Muscle of leg (tissue), 11 donors: ENCODE results near the gene JPH4. TPM values are rescaled to one million over a fixed set of nuclear protein-coding genes. Genes with fewer than 3 reads are reported as not detected.
"Not testable (repeated sequence)": the region's sequence is repeated elsewhere in the genome, so short reads cannot be mapped to it uniquely, and the experiment has no call there.

ENCODE experiments used
- DNase-seq: peaks from one replicate; pipeline ENCODE4 v3.0.0; 2013
- H3K27ac ChIP-seq: one replicate; pipeline ENCODE4 v1.5.1; 2013; ENCODE audit warnings: mild to moderate bottlenecking, low read length, control low read depth
- H3K27me3 ChIP-seq: one replicate; pipeline ENCODE4 v1.6.1; 2013; ENCODE audit warnings: low read length; ENCODE audit not compliant: control insufficient read depth, insufficient read depth
- H3K36me3 ChIP-seq: one replicate; pipeline ENCODE4 v1.6.1; 2013; ENCODE audit warnings: low read length; ENCODE audit not compliant: control insufficient read depth, insufficient read depth
- H3K4me1 ChIP-seq: one replicate; pipeline ENCODE4 v1.6.1; 2013; ENCODE audit warnings: low read length; ENCODE audit not compliant: control insufficient read depth, insufficient read depth
- H3K4me3 ChIP-seq: one replicate; pipeline ENCODE4 v1.5.1; 2013; ENCODE audit warnings: low read length, control low read depth
- H3K9me3 ChIP-seq: replicated peaks from 2 replicates; pipeline ENCODE4 v1.6.1; 2013; ENCODE audit warnings: low read depth, low read length; ENCODE audit not compliant: control insufficient read depth
- WGBS: methylation state at CpG from one replicate; pipeline ENCODE4 v1.1.5; 2013; ENCODE audit warnings: missing lambda C conversion rate; ENCODE audit not compliant: insufficient coverage; 5-methylcytosine and 5-hydroxymethylcytosine counted together
- polyA plus RNA-seq, 8 donors: library from polyadenylated mRNA; unstranded; fragments of 120-200 nt; gene quantifications; one replicate each; pipeline versions ENCODE4 v1.2.1 to v1.2.3, GENCODE V29; 2013; ENCODE audit warnings: inconsistent platforms in 1 of 8, low replicate concordance in 1 of 8; ENCODE audit not compliant: insufficient read length in 8 of 8, insufficient read depth in 1 of 8
- total RNA-seq: library from RNA; stranded (reverse); fragments of 120-200 nt; gene quantifications from one replicate; pipeline ENCODE4 v1.2.4, GENCODE V29; 2013

JPH4 gene
- total and polyA plus RNA-seq, 9 donors = 0.26 to 3.0 (median 0.85) TPM

DNA sequence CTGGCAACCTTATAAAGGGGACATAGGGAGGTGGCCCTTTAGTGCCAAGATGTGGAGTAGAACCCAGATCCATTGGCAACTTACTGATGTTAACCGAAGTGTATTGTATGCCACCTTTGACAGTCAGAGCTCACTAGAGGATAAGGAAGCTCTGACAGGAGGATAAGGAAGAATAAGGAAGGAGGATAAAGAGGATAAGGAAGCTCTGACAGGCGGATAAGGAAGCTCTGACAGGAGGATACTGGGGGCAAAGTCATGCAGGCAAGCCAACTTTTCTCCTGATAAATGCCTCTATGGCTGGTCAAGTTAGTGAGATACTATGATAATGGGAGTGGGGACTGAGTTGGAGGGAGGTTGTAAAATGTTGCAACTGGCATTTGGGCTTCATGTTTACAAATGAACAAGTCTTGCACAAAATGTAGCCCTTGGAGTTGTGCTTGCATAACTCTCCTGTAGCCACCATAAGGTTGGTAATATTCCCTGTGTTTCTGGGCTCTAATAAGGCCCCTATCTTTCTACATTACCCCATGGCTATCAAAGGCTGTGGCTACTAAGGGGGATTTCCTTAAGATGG lies 39.9 kb upstream of the JPH4 start:
- Histone ChIP-seq H3K4me1 (no peaks in the 10 kb centered on the region), H3K36me3 (no peaks in the 10 kb centered on the region), H3K9me3 (no peaks in the 10 kb centered on the region), H3K4me3 (no peak overlapping the region), H3K27ac (no peak overlapping the region), H3K27me3 (no peaks in the 10 kb centered on the region)
- WGBS = 53% methylated on average over 2 of the region's 2 CpGs
- no peak for DNase-seq

DNA sequence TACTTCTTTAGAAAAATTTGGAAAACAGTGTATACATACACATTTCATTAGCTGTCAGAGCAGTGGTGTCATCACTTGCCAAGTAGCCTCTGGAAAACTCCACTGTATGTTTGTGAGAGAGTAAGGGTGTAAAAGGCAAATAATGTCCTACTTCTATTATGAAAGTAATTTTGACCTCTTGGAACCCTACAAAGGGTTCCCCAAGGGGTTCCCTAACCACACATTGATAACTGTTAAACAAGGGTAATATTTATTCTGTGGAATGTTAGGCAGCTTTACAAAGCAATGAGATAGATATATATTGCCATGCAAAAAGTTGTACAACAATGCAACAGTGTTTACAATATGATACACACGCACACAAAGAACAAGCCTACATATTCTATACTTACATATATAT lies 38.9 kb upstream of the JPH4 start:
- Histone ChIP-seq H3K4me1 (no peaks in the 10 kb centered on the region), H3K27me3 (no peaks in the 10 kb centered on the region), H3K27ac (no peak overlapping the region), H3K36me3 (no peaks in the 10 kb centered on the region), H3K9me3 (no peaks in the 10 kb centered on the region), H3K4me3 (no peak overlapping the region)
- no CpG with 5 or more reads among the region's 1 CpG for WGBS
- no peak for DNase-seq

DNA sequence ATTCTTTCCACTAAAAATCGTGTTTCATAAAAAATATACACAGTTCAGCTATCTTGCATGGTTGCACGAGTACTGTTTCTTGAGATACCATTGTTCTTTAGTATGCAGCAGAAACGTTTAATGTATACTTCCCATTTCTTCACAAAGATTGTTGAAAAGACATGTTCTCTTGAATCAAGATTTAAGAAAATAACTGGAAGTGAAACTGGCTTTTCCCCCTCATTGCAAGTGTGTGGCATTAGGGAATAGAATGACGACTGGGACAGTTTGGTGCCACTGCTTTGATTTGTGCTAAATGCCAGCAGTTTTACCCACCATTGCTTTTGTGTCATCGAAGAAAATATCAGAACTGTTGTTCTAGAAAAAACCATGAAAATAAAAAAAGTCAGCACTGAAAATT lies 37.3 kb upstream of the JPH4 start:
- no peak overlapping the region for H3K27ac ChIP-seq
- H3K9me3 ChIP-seq = no peaks in the 10 kb centered on the region
- H3K36me3 ChIP-seq = no peaks in the 10 kb centered on the region
- peak; percentile 53 for DNase-seq
- peaks cover under 1% of the 10 kb centered on the region for H3K27me3 ChIP-seq
- no CpG with 5 or more reads among the region's 5 CpGs for WGBS
- H3K4me3 ChIP-seq = no peak overlapping the region
- H3K4me1 ChIP-seq = no peaks in the 10 kb centered on the region

- 52% methylated on average over 2 of the region's 2 CpGs for WGBS
- Histone ChIP-seq H3K9me3 (no peaks in the 10 kb centered on the region), H3K27ac (no peak overlapping the region), H3K27me3 (peaks cover 2% of the 10 kb centered on the region), H3K36me3 (no peaks in the 10 kb centered on the region), H3K4me1 (no peaks in the 10 kb centered on the region), H3K4me3 (no peak overlapping the region)
- DNase-seq = no peak
These were observed 35.8 kb upstream of the JPH4 start for GRCh38 chr14:23614395-23614828.

DNA sequence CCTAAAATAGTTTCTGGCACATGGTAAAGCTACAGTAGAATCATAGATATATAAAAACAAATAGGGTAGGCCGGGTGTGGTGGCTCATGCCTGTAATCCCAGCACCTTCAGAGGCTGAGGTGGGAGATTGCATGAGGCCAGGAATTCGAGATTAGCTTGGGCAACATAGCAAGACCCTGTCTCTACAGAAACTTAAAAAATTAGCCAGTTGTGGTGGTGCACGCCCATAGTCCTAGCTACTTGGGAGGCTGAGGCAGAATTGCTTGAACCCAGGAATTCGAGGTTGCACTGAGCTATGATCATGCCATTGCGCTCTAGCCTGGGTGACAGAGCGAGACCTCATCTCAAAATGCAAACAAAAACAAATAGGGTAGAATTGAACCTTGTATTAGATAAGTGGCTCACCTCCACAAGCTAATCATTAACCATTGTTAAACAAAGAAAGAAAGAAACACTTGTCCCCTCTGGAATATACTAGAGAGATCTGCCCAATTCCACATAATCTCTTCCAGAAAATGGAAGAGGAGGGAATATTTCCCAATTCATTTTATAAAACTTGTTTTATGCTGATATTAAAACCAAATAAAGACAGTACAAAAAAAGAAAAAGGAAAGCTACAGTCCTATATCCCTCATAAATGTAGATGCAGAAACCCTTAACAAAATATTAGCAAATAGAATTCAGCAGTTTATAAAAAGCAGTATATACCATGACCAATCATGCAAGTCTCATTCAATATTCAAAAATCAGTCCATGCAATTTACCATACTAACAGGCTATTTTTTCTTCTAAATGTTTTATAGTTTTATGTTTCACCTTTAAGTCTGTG lies 34.9 kb upstream of the JPH4 start:
- H3K36me3 ChIP-seq = no peaks in the 10 kb centered on the region
- no peak overlapping the region for H3K4me3 ChIP-seq
- H3K9me3 ChIP-seq = no peaks in the 10 kb centered on the region
- peaks cover 2% of the 10 kb centered on the region for H3K27me3 ChIP-seq
- H3K4me1 ChIP-seq = no peaks in the 10 kb centered on the region
- WGBS = 72% methylated on average over 2 of the region's 6 CpGs
- DNase-seq = no peak
- no peak overlapping the region for H3K27ac ChIP-seq

DNA sequence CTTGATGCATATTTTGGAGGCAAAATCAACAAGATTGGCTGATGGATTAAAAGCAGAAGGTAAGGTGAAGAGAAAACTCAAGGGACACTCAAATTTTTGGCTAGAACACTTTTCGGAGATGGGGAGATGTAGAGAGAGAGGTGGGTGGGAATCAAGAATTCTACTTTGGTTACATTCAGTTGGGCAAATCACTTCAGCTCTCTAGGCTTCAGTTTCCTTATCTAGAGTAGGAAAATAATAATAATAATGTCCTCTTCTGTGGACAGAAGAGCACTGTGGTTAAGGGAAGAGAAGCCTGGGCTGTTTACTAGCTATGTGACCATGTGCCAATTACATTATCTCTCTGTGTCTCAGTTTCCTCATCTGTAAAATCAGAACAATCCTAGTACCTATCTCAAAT lies 34.2 kb upstream of the JPH4 start:
- no peaks in the 10 kb centered on the region for H3K36me3 ChIP-seq
- H3K9me3 ChIP-seq = no peaks in the 10 kb centered on the region
- DNase-seq = no peak
- H3K4me3 ChIP-seq = no peak overlapping the region
- H3K27me3 ChIP-seq = peaks cover 2% of the 10 kb centered on the region
- no peaks in the 10 kb centered on the region for H3K4me1 ChIP-seq
- no peak overlapping the region for H3K27ac ChIP-seq
- 100% methylated on average over 1 of the region's 1 CpG for WGBS

GRCh38 chr14:23612354-23612732 lies 33.8 kb upstream of the JPH4 start:
- Histone ChIP-seq H3K27ac (no peak overlapping the region), H3K36me3 (no peaks in the 10 kb centered on the region), H3K9me3 (no peaks in the 10 kb centered on the region), H3K4me1 (no peaks in the 10 kb centered on the region), H3K4me3 (no peak overlapping the region), H3K27me3 (peaks cover 2% of the 10 kb centered on the region)
- no peak for DNase-seq
- 52% methylated on average over 3 of the region's 4 CpGs for WGBS

DNA sequence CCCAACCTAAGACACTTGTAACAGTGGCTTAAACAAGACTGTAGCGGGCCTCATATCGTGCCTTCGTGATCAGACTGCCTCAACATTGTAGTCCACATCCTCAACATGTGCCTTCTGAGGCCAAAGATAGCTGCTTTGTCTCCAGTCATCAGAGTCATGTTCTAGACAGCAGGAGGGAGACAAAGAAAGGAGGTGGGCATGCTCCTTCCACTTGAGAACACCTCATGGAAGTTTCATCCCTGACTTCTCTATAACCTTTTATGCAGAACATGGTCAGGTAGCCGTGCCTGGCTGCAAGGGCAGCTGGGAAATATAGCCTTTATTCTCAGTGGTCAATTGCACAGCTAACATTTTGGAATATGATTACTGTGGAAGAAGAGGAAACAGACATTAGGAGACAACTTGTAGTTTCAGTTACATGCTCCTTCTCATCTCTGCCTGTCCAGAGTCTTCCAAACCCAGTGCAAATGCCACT lies 32.3 kb upstream of the JPH4 start:
- Histone ChIP-seq H3K36me3 (no peaks in the 10 kb centered on the region), H3K27ac (no peak overlapping the region), H3K27me3 (peaks cover 2% of the 10 kb centered on the region), H3K4me1 (no peaks in the 10 kb centered on the region), H3K9me3 (no peaks in the 10 kb centered on the region), H3K4me3 (no peak overlapping the region)
- DNase-seq = no peak
- 80% methylated on average over 1 of the region's 4 CpGs for WGBS

- no peak overlapping the region for H3K27ac ChIP-seq
- WGBS = no CpG with 5 or more reads among the region's 2 CpGs
- no peaks in the 10 kb centered on the region for H3K4me1 ChIP-seq
- peaks cover 2% of the 10 kb centered on the region for H3K27me3 ChIP-seq
- H3K36me3 ChIP-seq = no peaks in the 10 kb centered on the region
- H3K4me3 ChIP-seq = no peak overlapping the region
- no peak for DNase-seq
- no peaks in the 10 kb centered on the region for H3K9me3 ChIP-seq
These were observed 31.7 kb upstream of the JPH4 start for GRCh38 chr14:23610090-23610814.

- not testable (repeated sequence) for H3K4me1 ChIP-seq, H3K9me3 ChIP-seq, H3K27me3 ChIP-seq, H3K27ac ChIP-seq, H3K36me3 ChIP-seq, DNase-seq, H3K4me3 ChIP-seq
- 80% methylated on average over 1 of the region's 7 CpGs for WGBS
These were observed 31.0 kb upstream of the JPH4 start for GRCh38 chr14:23609411-23610089.
